Parathyroid adenoma (tissue), 2 donors: ENCODE results near the gene PCBD1.

Experiments used
- H2AFZ ChIP-seq: fragments of 300-600 bp; sonication (generic); one replicate; pipeline ENCODE4 v1.7.0; 2017; ENCODE audit warnings: antibody characterized with exemption, mild to moderate bottlenecking
- H3K27ac ChIP-seq: fragments of 300-600 bp; sonication (generic); one replicate; pipeline ENCODE4 v1.7.0; 2017
- H3K27me3 ChIP-seq: fragments of 300-600 bp; sonication (generic); one replicate; pipeline ENCODE4 v1.7.0; 2017; ENCODE audit warnings: low read length; ENCODE audit not compliant: control insufficient read depth, insufficient read depth
- H3K36me3 ChIP-seq: fragments of 300-600 bp; sonication (generic); one replicate; pipeline ENCODE4 v1.7.0; 2017; ENCODE audit warnings: low read length; ENCODE audit not compliant: control insufficient read depth, insufficient read depth
- H3K4me1 ChIP-seq: fragments of 300-600 bp; sonication (generic); one replicate; pipeline ENCODE4 v1.7.0; 2017; ENCODE audit warnings: control low read depth
- H3K4me2 ChIP-seq: fragments of 300-600 bp; sonication (generic); one replicate; pipeline ENCODE4 v1.7.0; 2017; ENCODE audit warnings: low read length
- H3K4me3 ChIP-seq: fragments of 300-600 bp; sonication (generic); one replicate; pipeline ENCODE4 v1.7.0; 2017; ENCODE audit warnings: low read depth, low read length
- H3K79me2 ChIP-seq: fragments of 300-600 bp; sonication (generic); one replicate; pipeline ENCODE4 v1.7.0; 2017; ENCODE audit warnings: control low read depth
- H3K9ac ChIP-seq: fragments of 300-600 bp; sonication (generic); one replicate; pipeline ENCODE4 v1.7.0; 2017; ENCODE audit warnings: mild to moderate bottlenecking
- H3K9me3 ChIP-seq: fragments of 300-600 bp; sonication (generic); one replicate; pipeline ENCODE4 v1.7.0; 2017; ENCODE audit warnings: low read length; ENCODE audit not compliant: control insufficient read depth
- CTCF ChIP-seq: fragments of 300-600 bp; sonication (generic); IDR thresholded peaks from one replicate; pipeline ENCODE4 v1.7.0; 2017; ENCODE audit warnings: antibody characterized with exemption, mild to moderate bottlenecking
- donor health status: primary hyperparathyroidism.

PCBD1 gene

GRCh38 chr10:70907637-70908405 is 19.5 kb upstream of the PCBD1 start:
- Histone ChIP-seq H3K27me3 (no peaks in the 10 kb centered on the region), H3K9ac (no peak overlapping the region)

GRCh38 chr10:70906953-70907636 is 18.7 kb upstream of the PCBD1 start:
- H3K9ac ChIP-seq = no peak overlapping the region

More at GRCh38 chr10:70907637-70908405, 19.5 kb upstream of the PCBD1 start:
- no peaks in the 10 kb centered on the region for H3K9me3 ChIP-seq
- no peaks in the 10 kb centered on the region for H3K36me3 ChIP-seq
- H3K27ac ChIP-seq = no peak overlapping the region
- no peak overlapping the region for H3K4me3 ChIP-seq
- H3K4me1 ChIP-seq = no peaks in the 10 kb centered on the region
- no peak overlapping the region for H2AFZ ChIP-seq
- no peaks in the 10 kb centered on the region for H3K79me2 ChIP-seq
- TF ChIP-seq CTCF = no peak
- no peak overlapping the region for H3K4me2 ChIP-seq

GRCh38 chr10:70906031-70906783 is 17.8 kb upstream of the PCBD1 start:
- H3K27ac ChIP-seq = no peak overlapping the region
- no peaks in the 10 kb centered on the region for H3K79me2 ChIP-seq
- H3K9ac ChIP-seq = no peak overlapping the region
- no peak overlapping the region for H3K4me3 ChIP-seq
- H3K9me3 ChIP-seq = no peaks in the 10 kb centered on the region
- no peak overlapping the region for H2AFZ ChIP-seq
- no peaks in the 10 kb centered on the region for H3K36me3 ChIP-seq
- H3K27me3 ChIP-seq = no peaks in the 10 kb centered on the region
- no peak overlapping the region for H3K4me2 ChIP-seq
- no peaks in the 10 kb centered on the region for H3K4me1 ChIP-seq
- TF ChIP-seq CTCF = no peak

More at GRCh38 chr10:70906953-70907636, 18.7 kb upstream of the PCBD1 start:
- no peaks in the 10 kb centered on the region for H3K27me3 ChIP-seq
- no peaks in the 10 kb centered on the region for H3K4me1 ChIP-seq
- no peak overlapping the region for H3K4me2 ChIP-seq
- no peak for TF ChIP-seq CTCF
- H3K4me3 ChIP-seq = no peak overlapping the region
- H3K79me2 ChIP-seq = no peaks in the 10 kb centered on the region
- H3K27ac ChIP-seq = no peak overlapping the region
- H3K36me3 ChIP-seq = no peaks in the 10 kb centered on the region
- no peaks in the 10 kb centered on the region for H3K9me3 ChIP-seq
- no peak overlapping the region for H2AFZ ChIP-seq

GRCh38 chr10:70905071-70906021 is 17.0 kb upstream of the PCBD1 start:
- no peak overlapping the region for H3K9ac ChIP-seq
- no peaks in the 10 kb centered on the region for H3K79me2 ChIP-seq
- H3K4me3 ChIP-seq = no peak overlapping the region
- no peaks in the 10 kb centered on the region for H3K36me3 ChIP-seq
- no peaks in the 10 kb centered on the region for H3K9me3 ChIP-seq
- no peak overlapping the region for H3K4me2 ChIP-seq
- H3K27ac ChIP-seq = no peak overlapping the region
- H3K4me1 ChIP-seq = no peaks in the 10 kb centered on the region
- no peaks in the 10 kb centered on the region for H3K27me3 ChIP-seq
- no peak for TF ChIP-seq CTCF
- no peak overlapping the region for H2AFZ ChIP-seq
